AG04450 (cell line): ENCODE results near the gene RBKS. TPM values are rescaled to one million over a fixed set of nuclear protein-coding genes. Genes with fewer than 3 reads are reported as not detected.

Source experiments
- CTCF ChIA-PET: fragments of 300-600, 350-600 bp; formaldehyde crosslinking; extraction: SDS; loops from one replicate; lab custom pipeline; 2022; ENCODE audit warnings: antibody characterized with exemption, inconsistent platforms; lab: Charles Lee
- POLR2A ChIA-PET: fragments of 350-600 bp; formaldehyde crosslinking; extraction: SDS; loops from one replicate; lab custom pipeline; 2021; ENCODE audit warnings: antibody characterized with exemption, inconsistent platforms; lab: Yijun Ruan, JAX
- DNase-seq: peaks from one replicate; pipeline ENCODE4 v3.0.0-alpha.2; 2011; ENCODE audit warnings: low read depth, low spot score
- H3K27ac ChIP-seq: one replicate; pipeline ENCODE4 v1.5.1; 2012; ENCODE audit warnings: low read depth, low read length, control low read depth
- H3K27me3 ChIP-seq: one replicate; pipeline ENCODE4 v1.6.0; 2012; ENCODE audit warnings: low read length; ENCODE audit not compliant: control insufficient read depth, insufficient read depth
- H3K4me3 ChIP-seq: 2 replicates; pipeline ENCODE4 v1.5.1; 2011; ENCODE audit warnings: mild to moderate bottlenecking, low read depth, low read length, control low read depth
- H3K9me3 ChIP-seq: 2 replicates; pipeline ENCODE4 v1.5.1; 2012; ENCODE audit warnings: low read length; ENCODE audit not compliant: control insufficient read depth, insufficient read depth
- polyA plus RNA-seq: library from polyadenylated mRNA; depleted of rRNA; stranded (reverse); fragments of >200 nt; gene quantifications from 2 replicates; pipeline ENCODE4 v1.2.3, GENCODE V29; 2011
- TF ChIP-seq, protein P1 (sequence below): IDR thresholded peaks from 2 replicates; pipeline ENCODE4 v1.5.1; 2011; ENCODE audit warnings: low read depth, low read length, control low read depth, inconsistent platforms

The RBKS gene
- polyA plus RNA-seq, 1 experiment: 1.5 TPM

DNA sequence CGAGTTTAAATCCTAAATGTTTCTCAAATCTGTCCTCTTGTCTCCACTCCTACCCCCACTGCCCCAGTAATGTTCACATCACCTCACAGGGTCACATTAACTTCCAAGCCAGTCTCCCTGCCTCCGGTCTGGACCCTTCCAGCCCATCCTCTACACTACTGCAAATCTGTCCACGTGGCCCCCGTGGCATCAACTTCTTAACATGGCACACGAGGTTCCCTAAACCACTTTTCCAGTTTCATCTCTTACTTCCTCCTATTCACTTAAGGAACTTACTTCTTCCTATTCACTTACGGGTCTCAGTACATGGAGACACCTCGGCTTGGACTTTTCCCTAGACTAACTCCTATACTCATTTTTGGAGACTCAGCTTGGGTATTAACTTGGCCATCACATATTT, 91.7 kb downstream of the RBKS start:
- TF ChIP-seq, protein P1, sequence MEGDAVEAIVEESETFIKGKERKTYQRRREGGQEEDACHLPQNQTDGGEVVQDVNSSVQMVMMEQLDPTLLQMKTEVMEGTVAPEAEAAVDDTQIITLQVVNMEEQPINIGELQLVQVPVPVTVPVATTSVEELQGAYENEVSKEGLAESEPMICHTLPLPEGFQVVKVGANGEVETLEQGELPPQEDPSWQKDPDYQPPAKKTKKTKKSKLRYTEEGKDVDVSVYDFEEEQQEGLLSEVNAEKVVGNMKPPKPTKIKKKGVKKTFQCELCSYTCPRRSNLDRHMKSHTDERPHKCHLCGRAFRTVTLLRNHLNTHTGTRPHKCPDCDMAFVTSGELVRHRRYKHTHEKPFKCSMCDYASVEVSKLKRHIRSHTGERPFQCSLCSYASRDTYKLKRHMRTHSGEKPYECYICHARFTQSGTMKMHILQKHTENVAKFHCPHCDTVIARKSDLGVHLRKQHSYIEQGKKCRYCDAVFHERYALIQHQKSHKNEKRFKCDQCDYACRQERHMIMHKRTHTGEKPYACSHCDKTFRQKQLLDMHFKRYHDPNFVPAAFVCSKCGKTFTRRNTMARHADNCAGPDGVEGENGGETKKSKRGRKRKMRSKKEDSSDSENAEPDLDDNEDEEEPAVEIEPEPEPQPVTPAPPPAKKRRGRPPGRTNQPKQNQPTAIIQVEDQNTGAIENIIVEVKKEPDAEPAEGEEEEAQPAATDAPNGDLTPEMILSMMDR: no peak
- ChIA-PET POLR2A (interaction anchor here (0.7 to 1.3 kb wide), 7 partner anchors 26 to 595 kb away, joined by 3 to 10 read pairs (median 4); partner anchors contain the start of genes BABAM2, FOSL2 and RBKS), CTCF (no interaction called here)
- Histone ChIP-seq H3K27me3 (no peaks in the 10 kb centered on the region), H3K27ac (peak overlapping the region; percentile 94), H3K9me3 (0 out of 2 replicates have a peak, but pooled peaks cover 2% of the 10 kb centered on the region), H3K4me3 (no peak overlapping the region)
- DNase-seq: no peak

DNA sequence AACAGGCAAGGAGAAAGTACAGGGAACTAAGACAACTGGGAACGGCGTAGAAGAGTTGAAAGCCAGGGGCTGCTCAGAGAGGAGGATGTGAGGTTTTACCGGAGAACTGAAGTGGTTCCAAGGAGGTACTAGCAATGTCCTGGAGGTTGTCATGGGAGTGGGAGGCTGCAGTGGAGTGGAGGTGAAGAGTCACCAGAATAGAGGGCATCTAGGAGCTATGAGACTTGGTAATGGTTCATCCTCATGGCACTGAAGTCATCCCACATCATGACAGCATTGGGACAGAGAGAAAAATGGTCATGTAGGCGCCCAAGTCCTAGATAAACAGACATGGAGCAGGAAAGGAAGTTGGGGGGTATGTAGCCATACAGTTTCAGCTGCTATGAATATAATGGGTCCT, 92.3 kb downstream of the RBKS start:
- TF ChIP-seq, protein P1: no peak

DNA sequence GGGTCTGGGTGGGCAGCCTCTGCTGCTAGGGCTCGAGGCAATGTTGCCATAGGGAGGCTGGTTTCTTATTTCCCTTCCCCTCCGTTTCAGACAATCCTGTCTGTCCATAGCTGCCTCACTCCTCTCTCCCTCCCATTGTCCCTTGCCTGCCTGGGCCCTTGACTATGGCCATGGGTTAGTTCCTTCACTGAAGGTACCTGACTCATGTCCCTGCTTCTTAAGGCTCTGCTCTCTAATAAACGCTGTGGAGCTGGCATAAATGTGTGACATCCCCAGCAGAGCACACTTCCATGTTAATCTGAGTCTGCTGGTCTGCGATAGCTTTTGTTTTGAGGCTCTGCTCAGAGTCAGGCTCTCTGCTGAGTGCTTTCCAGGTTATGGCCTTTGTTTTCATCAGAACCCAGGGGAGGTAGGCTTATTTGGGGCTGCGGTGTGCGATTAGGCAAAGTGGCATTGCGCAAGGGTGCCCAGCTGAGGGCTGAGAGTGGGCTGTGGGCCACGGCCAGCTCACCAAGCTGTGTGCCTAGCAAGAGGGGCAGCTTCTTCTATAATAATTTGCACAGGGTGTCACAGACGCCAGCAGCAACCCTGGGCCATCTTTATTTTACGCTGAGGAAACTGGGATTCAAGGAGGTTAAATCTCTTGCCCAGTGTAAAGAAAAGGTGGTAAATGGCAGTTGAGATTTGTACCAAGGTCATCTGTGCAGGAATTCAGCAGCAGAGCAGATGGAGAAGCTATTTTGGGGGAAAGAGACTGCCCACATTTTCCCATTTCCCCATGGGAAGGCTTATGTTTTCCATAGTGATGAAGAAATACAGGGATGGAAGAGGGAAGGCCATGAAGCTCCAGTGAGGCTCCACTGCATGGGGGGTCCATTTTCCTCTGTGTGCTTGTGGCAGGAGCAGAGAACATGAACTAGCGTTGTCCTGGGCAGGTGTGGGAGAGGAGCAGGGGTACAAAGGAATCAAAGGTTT, 93.1 kb downstream of the RBKS start:
- POLR2A ChIA-PET: no interaction called here
- Histone ChIP-seq H3K27ac (peak overlapping the region; percentile 94), H3K9me3 (0 out of 2 replicates have a peak, but pooled peaks cover 2% of the 10 kb centered on the region), H3K27me3 (no peaks in the 10 kb centered on the region), H3K4me3 (no peak overlapping the region)
- no peak for DNase-seq
- CTCF ChIA-PET: no interaction called here
- TF ChIP-seq, protein P1: no peak

More for the DNA sequence above, 92.3 kb downstream of the RBKS start:
- no peak for DNase-seq
- peak overlapping the region; percentile 94 for H3K27ac ChIP-seq
- no peaks in the 10 kb centered on the region for H3K27me3 ChIP-seq
- ChIA-PET POLR2A (no interaction called here), CTCF (no interaction called here)
- H3K4me3 ChIP-seq: no peak overlapping the region
- 0 out of 2 replicates have a peak, but pooled peaks cover 2% of the 10 kb centered on the region for H3K9me3 ChIP-seq

DNA sequence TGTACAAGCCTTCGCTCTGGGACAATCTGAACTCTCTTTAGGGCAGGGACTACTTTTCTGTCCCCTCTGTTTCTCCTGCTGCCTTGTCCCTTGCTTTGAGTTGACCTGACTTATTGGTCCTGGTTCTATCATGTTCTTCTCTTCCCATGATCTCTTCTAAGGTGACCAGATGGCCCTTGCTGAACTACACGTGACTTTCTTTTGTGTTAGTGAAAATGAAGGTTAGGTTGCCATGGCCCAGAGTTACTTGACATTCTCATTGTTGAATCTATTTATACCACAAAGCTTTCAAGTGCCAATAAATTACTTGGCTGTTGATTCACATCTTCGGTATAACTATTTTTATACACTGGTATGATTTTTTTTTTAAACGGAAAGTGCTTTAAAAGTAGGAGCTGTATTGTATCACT, 94.3 kb downstream of the RBKS start:
- POLR2A ChIA-PET: no interaction called here

More for the DNA sequence above, 94.3 kb downstream of the RBKS start:
- CTCF ChIA-PET: no interaction called here
- Histone ChIP-seq H3K4me3 (no peak overlapping the region), H3K27me3 (no peaks in the 10 kb centered on the region), H3K9me3 (0 out of 2 replicates have a peak, but pooled peaks cover 2% of the 10 kb centered on the region), H3K27ac (no peak overlapping the region)
- no peak for DNase-seq
- TF ChIP-seq, protein P1: no peak
